CD14-positive monocyte (primary cell): ENCODE data around the gene RCN2. TPM values are rescaled to one million over a fixed set of nuclear protein-coding genes. Genes with fewer than 3 reads are reported as not detected.

Source experiments
- DNase-seq, 3 donors: peaks; one replicate each; pipeline ENCODE4 v3.0.0-alpha.2; 2011 to 2022
- H2AFZ ChIP-seq: 2 replicates; pipeline ENCODE4 v1.6.0; 2012; ENCODE audit warnings: mild to moderate bottlenecking, low read depth, low read length, inconsistent platforms; ENCODE audit not compliant: insufficient read depth, poor library complexity, severe bottlenecking
- H3K27ac ChIP-seq, 2 donors: 1 replicate in 1 of 2; 2 replicates in 1 of 2; pipeline ENCODE4 v1.5.1; 2012 to 2013; ENCODE audit warnings: low read length in 2 of 2, control low read depth in 1 of 2, inconsistent platforms in 1 of 2, low read depth in 1 of 2, mild to moderate bottlenecking in 1 of 2
- H3K27me3 ChIP-seq, 2 donors: one replicate each; pipeline versions ENCODE4 v1.6.0 to v1.6.1; 2011 to 2013; ENCODE audit warnings: low read length in 2 of 2; ENCODE audit not compliant: control insufficient read depth in 2 of 2, insufficient read depth in 2 of 2
- H3K36me3 ChIP-seq, 2 donors: replicated peaks in 1 of 2; 1 replicate in 1 of 2; 2 replicates in 1 of 2; pipeline versions ENCODE4 v1.5.1 to v1.6.1; 2012 to 2013; ENCODE audit warnings: low read length in 2 of 2, control low read depth in 1 of 2, inconsistent platforms in 1 of 2, mild to moderate bottlenecking in 1 of 2; ENCODE audit not compliant: insufficient read depth in 2 of 2, control insufficient read depth in 1 of 2
- H3K4me1 ChIP-seq, 2 donors: 1 replicate in 1 of 2; 2 replicates in 1 of 2; pipeline versions ENCODE4 v1.5.1 to v1.6.1; 2012 to 2013; ENCODE audit warnings: low read length in 2 of 2, control low read depth in 1 of 2, inconsistent platforms in 1 of 2, mild to moderate bottlenecking in 1 of 2, moderate library complexity in 1 of 2; ENCODE audit not compliant: insufficient read depth in 2 of 2, control insufficient read depth in 1 of 2
- H3K4me2 ChIP-seq: replicated peaks from 2 replicates; pipeline ENCODE3; 2012; ENCODE audit warnings: low read length, moderate library complexity, mild to moderate bottlenecking; ENCODE audit not compliant: poor library complexity, severe bottlenecking; ENCODE audit errors: extremely low read depth
- H3K4me3 ChIP-seq, 3 experiments: fragments of 200-600 bp in 1 of 3; sonication (generic) in 1 of 3; replicated peaks in 1 of 3; 1 replicate in 2 of 3; 2 replicates in 1 of 3; pipeline ENCODE4 v1.5.1; 2011 to 2013; ENCODE audit warnings: low read length in 3 of 3, mild to moderate bottlenecking in 3 of 3, control low read depth in 2 of 3, low read depth in 2 of 3, inconsistent platforms in 1 of 3, moderate library complexity in 1 of 3
- H3K79me2 ChIP-seq: 2 replicates; pipeline ENCODE4 v1.6.0; 2012; ENCODE audit warnings: mild to moderate bottlenecking, control low read depth, inconsistent platforms, low read length, moderate library complexity; ENCODE audit not compliant: insufficient read depth
- H3K9ac ChIP-seq: 2 replicates; pipeline ENCODE4 v1.6.0; 2017; ENCODE audit warnings: low read length, mild to moderate bottlenecking; ENCODE audit not compliant: insufficient read depth, poor library complexity, severe bottlenecking
- H3K9me3 ChIP-seq, 2 donors: replicated peaks in 1 of 2; 1 replicate in 1 of 2; 2 replicates in 1 of 2; pipeline versions ENCODE4 v1.5.1 to v1.6.1; 2012 to 2013; ENCODE audit warnings: low read length in 2 of 2, control low read depth in 1 of 2; ENCODE audit not compliant: control insufficient read depth in 1 of 2, insufficient read depth in 1 of 2
- H4K20me1 ChIP-seq: 2 replicates; pipeline ENCODE4 v1.6.0; 2012; ENCODE audit warnings: mild to moderate bottlenecking, low read length, control low read depth, moderate library complexity; ENCODE audit not compliant: insufficient read depth
- H3K27ac Mint-ChIP-seq, 7 donors: one replicate each; pipeline ENCODE4 v1.8.0; 2020; ENCODE audit warnings: mild to moderate bottlenecking in 7 of 7, mixed read lengths in 7 of 7, moderate library complexity in 6 of 7, inconsistent platforms in 2 of 7
- H3K27me3 Mint-ChIP-seq, 3 donors: one replicate each; pipeline ENCODE4 v1.8.0; 2021 to 2022; ENCODE audit warnings: low read depth in 3 of 3, mild to moderate bottlenecking in 3 of 3, mixed read lengths in 3 of 3, moderate library complexity in 3 of 3, inconsistent platforms in 1 of 3
- H3K36me3 Mint-ChIP-seq, 2 donors: one replicate each; pipeline ENCODE4 v1.8.0; 2020; ENCODE audit warnings: mixed read lengths in 2 of 2, inconsistent platforms in 1 of 2, mild to moderate bottlenecking in 1 of 2
- H3K4me1 Mint-ChIP-seq: one replicate; pipeline ENCODE4 v1.8.0; 2020; ENCODE audit warnings: mild to moderate bottlenecking, mixed read lengths
- H3K4me3 Mint-ChIP-seq, 2 donors: one replicate each; pipeline ENCODE4 v1.8.0; 2020; ENCODE audit warnings: mild to moderate bottlenecking in 2 of 2, mixed read lengths in 2 of 2, moderate library complexity in 1 of 2
- H3K9me3 Mint-ChIP-seq, 7 donors: one replicate each; pipeline ENCODE4 v1.8.0; 2020 to 2022; ENCODE audit warnings: mixed read lengths in 7 of 7, mild to moderate bottlenecking in 6 of 7, moderate library complexity in 6 of 7, inconsistent platforms in 2 of 7
- CTCF ChIP-seq: fragments of 200-600 bp; IDR thresholded peaks from one replicate; pipeline ENCODE4 v1.8.0; 2022; ENCODE audit warnings: antibody characterized with exemption, mild to moderate bottlenecking
- WGBS: methylation state at CpG from one replicate; pipeline ENCODE4 v1.1.5; 2013; ENCODE audit warnings: missing lambda C conversion rate; ENCODE audit not compliant: insufficient coverage; 5-methylcytosine and 5-hydroxymethylcytosine counted together
- intact Hi-C, 2 donors: fragments of 100-400 bp; cut with micrococcal nuclease; formaldehyde crosslinking; loops; one replicate each; pipeline versions ENCODE4 v1.15.0 to v1.15.1; 2023
- polyA plus RNA-seq, 3 donors: library from polyadenylated mRNA; depleted of rRNA in 1 of 3; unstranded in 2 of 3; stranded (reverse) in 1 of 3; fragments of 300-500 nt in 2 of 3; fragments of >200 nt in 1 of 3; fragmentation: Illumina TruSeq in 2 of 3; gene quantifications; 1 replicate in 2 of 3; 2 replicates in 1 of 3; pipeline ENCODE4 v1.2.3, GENCODE V29; 2012 to 2021

Gene RCN2
- polyA plus RNA-seq, 3 donors, result 7.1 to 16.4 (median 13.2) TPM

- H3K79me2 ChIP-seq, result peaks cover 97% of the 10 kb centered on the region
- peak overlapping the region in 2 of 3 experiments; percentile 10 to 94 for H3K4me3 ChIP-seq
- Mint-ChIP-seq H3K9me3 (no peaks in the 10 kb centered on the region), H3K4me1 (peaks cover 95% of the 10 kb centered on the region), H3K36me3 (peaks cover 30 to 51% of the 10 kb centered on the region in 2 donors), H3K27me3 (peaks cover 0 to 3% (median 0%) of the 10 kb centered on the region in 3 donors), H3K27ac (peak overlapping the region; percentile 59 to 99 (median 88)), H3K4me3 (peak overlapping the region in 1 of 2 donors; percentile 96)
- H3K4me2 ChIP-seq, result peak overlapping the region; percentile 84
- H3K9ac ChIP-seq, result peak overlapping the region; percentile 29
- WGBS, result 32% methylated on average over 7 of the region's 8 CpGs
- intact Hi-C loops, result loop anchor here in 1 of 2 donors (10.0 kb wide), 1 partner anchor 66 kb away; no protein-coding TSS in a partner anchor
- H3K27ac ChIP-seq, result peak overlapping the region; percentile 55 to 91
- peaks cover 85% of the 10 kb centered on the region for H4K20me1 ChIP-seq
- peaks cover 24 to 27% of the 10 kb centered on the region in 2 donors for H3K36me3 ChIP-seq
- H3K27me3 ChIP-seq, result no peaks in the 10 kb centered on the region
- peaks cover 96 to 99% of the 10 kb centered on the region in 2 donors for H3K4me1 ChIP-seq
- H3K9me3 ChIP-seq, result no peaks in the 10 kb centered on the region
- DNase-seq, result no peak
- TF ChIP-seq CTCF, result no peak
- no peak overlapping the region for H2AFZ ChIP-seq
Observed at GRCh38 chr15:76998663-76999285, 67.2 kb downstream of the RCN2 start.

- 22% methylated on average over 2 of the region's 2 CpGs for WGBS
- Histone ChIP-seq H3K4me2 (peak overlapping the region; percentile 35), H3K27me3 (no peaks in the 10 kb centered on the region), H3K4me3 (peak overlapping the region in 1 of 3 experiments; percentile 35), H3K27ac (peak overlapping the region; percentile 33 to 91), H3K79me2 (peaks cover 100% of the 10 kb centered on the region), H4K20me1 (peaks cover 97% of the 10 kb centered on the region), H3K4me1 (peaks cover 96 to 99% of the 10 kb centered on the region in 2 donors), H3K9ac (no peak overlapping the region), H3K9me3 (no peaks in the 10 kb centered on the region), H2AFZ (no peak overlapping the region), H3K36me3 (peaks cover 24 to 27% of the 10 kb centered on the region in 2 donors)
- peak overlapping the region; percentile 76 to 99 (median 85) for H3K27ac Mint-ChIP-seq
- no peaks in the 10 kb centered on the region for H3K9me3 Mint-ChIP-seq
- H3K27me3 Mint-ChIP-seq, result peaks cover 0 to 3% (median 0%) of the 10 kb centered on the region in 3 donors
- H3K4me3 Mint-ChIP-seq, result peak overlapping the region in 1 of 2 donors; percentile 35
- DNase-seq, result peak in 2 of 3 donors; percentile 44 to 58
- H3K4me1 Mint-ChIP-seq, result peaks cover 95% of the 10 kb centered on the region
- no peak for TF ChIP-seq CTCF
- intact Hi-C loops, result loop anchor here in 1 of 2 donors (10.0 kb wide), 1 partner anchor 65 kb away; no protein-coding TSS in a partner anchor
- peaks cover 33 to 59% of the 10 kb centered on the region in 2 donors for H3K36me3 Mint-ChIP-seq
Observed at GRCh38 chr15:76999996-77000395, 68.4 kb downstream of the RCN2 start.
